HepG2 (cell line): ENCODE data around the gene GALR3. TPM values are rescaled to one million over a fixed set of nuclear protein-coding genes. Genes with fewer than 3 reads are reported as not detected.

ENCODE experiments used
- ARID3A ChIP-seq: IDR thresholded peaks from 2 replicates; pipeline ENCODE4 v1.6.1; 2012; ENCODE audit warnings: low read depth, low read length, improper control_type of control experiment
- ASH2L ChIP-seq: fragments of 300-600, 200-600 bp; sonication (generic); IDR thresholded peaks from 2 replicates; pipeline ENCODE4 v1.7.0; 2017; ENCODE audit warnings: low read depth, mild to moderate bottlenecking, moderate library complexity, mixed read lengths, low read length; ENCODE audit not compliant: insufficient read length
- ATM ChIP-seq: fragments of 450-650 bp; IDR thresholded peaks from 2 replicates; pipeline ENCODE4 v1.7.1; 2017; ENCODE audit warnings: mild to moderate bottlenecking, borderline replicate concordance
- BCL3 ChIP-seq: sonication (generic); formaldehyde crosslinking; IDR thresholded peaks from 2 replicates; pipeline ENCODE4 v1.5.1; 2020; ENCODE audit warnings: mild to moderate bottlenecking, missing genetic modification reagents, moderate library complexity
- CREM ChIP-seq, 2 experiments: sonication (generic) in 1 of 2; formaldehyde crosslinking in 1 of 2; IDR thresholded peaks; 2 replicates each; pipeline versions ENCODE4 v1.4.0 to v1.6.1; 2016 to 2020; ENCODE audit warnings: antibody characterized with exemption in 1 of 2, mild to moderate bottlenecking in 1 of 2, missing genetic modification reagents in 1 of 2
- EHMT2 ChIP-seq: fragments of 200-600 bp; sonication (generic); IDR thresholded peaks from 2 replicates; pipeline ENCODE4 v1.7.0; 2017; ENCODE audit warnings: antibody characterized with exemption, low read depth, low read length, borderline replicate concordance
- FOXO4 ChIP-seq: sonication (generic); formaldehyde crosslinking; conservative IDR thresholded peaks from 2 replicates; pipeline ENCODE4 v1.8.1; 2023; ENCODE audit warnings: missing genetic modification reagents
- FOXP1 ChIP-seq, 2 experiments: fragments of 450-650 bp in 1 of 2; IDR thresholded peaks; 2 replicates each; pipeline ENCODE4 v1.6.1; 2017 to 2018; ENCODE audit warnings: antibody characterized with exemption in 1 of 2
- HOXA3 ChIP-seq: sonication (generic); formaldehyde crosslinking; IDR thresholded peaks from 2 replicates; pipeline ENCODE4 v1.5.0; 2020; ENCODE audit warnings: missing genetic modification reagents
- IRX3 ChIP-seq: sonication (generic); formaldehyde crosslinking; IDR thresholded peaks from 2 replicates; pipeline ENCODE4 v1.8.1; 2023; ENCODE audit warnings: mild to moderate bottlenecking, low read depth, missing genetic modification reagents, borderline replicate concordance
- MLLT10 ChIP-seq: sonication (generic); formaldehyde crosslinking; IDR thresholded peaks from 2 replicates; pipeline ENCODE4 v1.4.0; 2020; ENCODE audit warnings: missing genetic modification reagents
- MYC ChIP-seq: sonication (generic); formaldehyde crosslinking; IDR thresholded peaks from 2 replicates; pipeline ENCODE4 v1.9.0; 2021; ENCODE audit warnings: missing genetic modification reagents, borderline replicate concordance
- NCOA2 ChIP-seq: sonication (generic); formaldehyde crosslinking; IDR thresholded peaks from 2 replicates; pipeline ENCODE4 v1.8.0; 2022; ENCODE audit warnings: inconsistent platforms
- NCOR1 ChIP-seq: fragments of 200-600 bp; sonication (generic); IDR thresholded peaks from 2 replicates; pipeline ENCODE4 v1.7.0; 2017; ENCODE audit warnings: antibody characterized with exemption, low read length, borderline replicate concordance
- NR2C2 ChIP-seq: sonication (generic); formaldehyde crosslinking; IDR thresholded peaks from 2 replicates; pipeline ENCODE4 v1.4.0; 2020; ENCODE audit warnings: missing genetic modification reagents, mild to moderate bottlenecking, moderate library complexity, borderline replicate concordance
- PHF8 ChIP-seq: sonication (generic); formaldehyde crosslinking; IDR thresholded peaks from 2 replicates; pipeline ENCODE4 v1.5.0; 2020; ENCODE audit warnings: missing genetic modification reagents
- RFX5 ChIP-seq: IDR thresholded peaks from 2 replicates; pipeline ENCODE4 v1.6.1; 2011; ENCODE audit warnings: low read depth, low read length, improper control_type of control experiment
- SIX4 ChIP-seq: sonication (generic); formaldehyde crosslinking; IDR thresholded peaks from 2 replicates; pipeline ENCODE4 v1.4.0; 2020; ENCODE audit warnings: missing genetic modification reagents
- YEATS2 ChIP-seq: sonication (generic); formaldehyde crosslinking; IDR thresholded peaks from 2 replicates; pipeline ENCODE4 v1.4.0; 2020; ENCODE audit warnings: missing genetic modification reagents, borderline replicate concordance
- ZNF143 ChIP-seq: sonication (generic); formaldehyde crosslinking; IDR thresholded peaks from 2 replicates; pipeline ENCODE4 v1.4.0; 2020; ENCODE audit warnings: missing genetic modification reagents
- ZNF549 ChIP-seq: sonication (generic); formaldehyde crosslinking; IDR thresholded peaks from 2 replicates; pipeline ENCODE4 v1.5.0; 2020; ENCODE audit warnings: missing genetic modification reagents
- ZNF629 ChIP-seq: sonication (generic); formaldehyde crosslinking; conservative IDR thresholded peaks from 2 replicates; pipeline ENCODE4 v1.5.0; 2020; ENCODE audit warnings: missing genetic modification reagents
- ZNF674 ChIP-seq: sonication (generic); formaldehyde crosslinking; IDR thresholded peaks from 2 replicates; pipeline ENCODE4 v1.5.0; 2020; ENCODE audit warnings: low read depth, mild to moderate bottlenecking, missing genetic modification reagents
- ZNF891 ChIP-seq: sonication (generic); formaldehyde crosslinking; IDR thresholded peaks from 2 replicates; pipeline ENCODE4 v1.5.0; 2020; ENCODE audit warnings: mild to moderate bottlenecking, missing genetic modification reagents
- polyA plus RNA-seq, 8 experiments: library from polyadenylated mRNA; depleted of rRNA in 3 of 8; stranded (reverse) in 7 of 8; unstranded in 1 of 8; fragments of >200 nt; fragmentation: Illumina TruSeq in 4 of 8; extraction: Trizol in 4 of 8; gene quantifications; 2 replicates each; pipeline versions ENCODE4 v1.2.1 to v1.2.3, GENCODE V29; 2011 to 2016; ENCODE audit warnings: low read depth in 4 of 8, missing spikeins in 1 of 8, mixed read lengths in 1 of 8; ENCODE audit not compliant: insufficient read depth in 1 of 8
- total RNA-seq, 5 experiments: library from RNA; depleted of rRNA; stranded (reverse); fragments of >200 nt; fragmentation: Illumina TruSeq; extraction: Trizol; gene quantifications; 2 replicates each; pipeline ENCODE4 v1.2.3, GENCODE V29; 2016; ENCODE audit warnings: low read depth in 1 of 5
- TF ChIP-seq, protein P1 (sequence below): sonication (generic); formaldehyde crosslinking; conservative IDR thresholded peaks from 2 replicates; pipeline ENCODE4 v1.4.0; 2020; ENCODE audit warnings: missing genetic modification reagents
- TF ChIP-seq, protein P2 (sequence below): sonication (generic); formaldehyde crosslinking; IDR thresholded peaks from 2 replicates; pipeline ENCODE4 v1.4.0; 2020; ENCODE audit warnings: missing genetic modification reagents

GALR3 gene
- total and polyA plus RNA-seq, 2 of the 13 experiments (the other 11 are each of a cell fraction or from before 2014, with no cell fraction given), result 0.13 TPM; not detected in 1

- TF ChIP-seq PHF8 (CRISPR knock-in tag) (no peak), SIX4 (CRISPR knock-in tag) (peak; percentile 82; the same call in 1 of the 2 replicates), ZNF143 (CRISPR knock-in tag) (no peak), IRX3 (CRISPR knock-in tag) (0 out of 2 replicates have a peak, but pooled peaks have one; percentile 52), MYC (no peak), NR2C2 (CRISPR knock-in tag) (peak; percentile 40; the same call in 1 of the 2 replicates), HOXA3 (peak; percentile 6; the same call in 1 of the 2 replicates), ZNF674 (CRISPR knock-in tag) (no peak), ASH2L (peak; percentile 57), MLLT10 (CRISPR knock-in tag) (no peak), NCOR1 (peak; percentile 69; the same call in 1 of the 2 replicates), FOXO4 (no peak), ZNF891 (CRISPR knock-in tag) (no peak), ARID3A (peak; percentile 63), EHMT2 (no peak), BCL3 (no peak), ZNF629 (no peak), NCOA2 (peak; percentile 52), FOXP1 (IDR thresholded peaks at IDR 0.05) (no peak), FOXP1 (CRISPR knock-in tag; IDR thresholded peaks at IDR 0.05) (peak; percentile 53; the same call in 1 of the 2 replicates), ATM (no peak), RFX5 (no peak), YEATS2 (no peak), ZNF549 (no peak), CREM (IDR thresholded peaks at IDR 0.05) (peak; percentile 76), CREM (CRISPR knock-in tag; IDR thresholded peaks at IDR 0.05) (no peak)
- TF ChIP-seq, protein P1, sequence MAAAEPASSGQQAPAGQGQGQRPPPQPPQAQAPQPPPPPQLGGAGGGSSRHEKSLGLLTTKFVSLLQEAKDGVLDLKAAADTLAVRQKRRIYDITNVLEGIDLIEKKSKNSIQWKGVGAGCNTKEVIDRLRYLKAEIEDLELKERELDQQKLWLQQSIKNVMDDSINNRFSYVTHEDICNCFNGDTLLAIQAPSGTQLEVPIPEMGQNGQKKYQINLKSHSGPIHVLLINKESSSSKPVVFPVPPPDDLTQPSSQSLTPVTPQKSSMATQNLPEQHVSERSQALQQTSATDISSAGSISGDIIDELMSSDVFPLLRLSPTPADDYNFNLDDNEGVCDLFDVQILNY (CRISPR knock-in tag), result no peak
- TF ChIP-seq, protein P2, sequence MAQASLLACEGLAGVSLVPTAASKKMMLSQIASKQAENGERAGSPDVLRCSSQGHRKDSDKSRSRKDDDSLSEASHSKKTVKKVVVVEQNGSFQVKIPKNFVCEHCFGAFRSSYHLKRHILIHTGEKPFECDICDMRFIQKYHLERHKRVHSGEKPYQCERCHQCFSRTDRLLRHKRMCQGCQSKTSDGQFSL (CRISPR knock-in tag), result no peak
Measured at GRCh38 chr22:37803195-37803638, 20.0 kb upstream of the GALR3 start (continued).
